ENCODE measurements around the gene RGS2.

Gene RGS2

DNA sequence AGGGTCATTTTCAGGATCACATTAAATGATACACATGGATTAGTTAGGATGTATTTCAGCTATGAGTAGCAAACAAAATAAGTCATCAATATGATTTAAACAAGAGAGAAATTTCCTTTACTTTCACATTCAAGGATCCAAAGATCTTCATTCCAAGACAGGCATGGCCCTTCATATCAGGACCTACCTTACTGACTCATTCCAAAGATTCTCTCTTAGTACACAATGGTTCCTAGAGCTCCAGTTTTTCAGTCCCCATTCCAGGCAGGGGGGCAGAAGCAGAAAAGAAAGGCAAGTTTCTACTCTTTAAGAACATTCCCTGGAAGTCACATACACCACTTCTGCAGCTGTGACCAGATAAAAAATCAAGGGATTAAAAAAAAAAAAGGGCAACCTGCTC lies 23.7 kb downstream of the RGS2 start:
- DNase-seq, result no peak

DNA sequence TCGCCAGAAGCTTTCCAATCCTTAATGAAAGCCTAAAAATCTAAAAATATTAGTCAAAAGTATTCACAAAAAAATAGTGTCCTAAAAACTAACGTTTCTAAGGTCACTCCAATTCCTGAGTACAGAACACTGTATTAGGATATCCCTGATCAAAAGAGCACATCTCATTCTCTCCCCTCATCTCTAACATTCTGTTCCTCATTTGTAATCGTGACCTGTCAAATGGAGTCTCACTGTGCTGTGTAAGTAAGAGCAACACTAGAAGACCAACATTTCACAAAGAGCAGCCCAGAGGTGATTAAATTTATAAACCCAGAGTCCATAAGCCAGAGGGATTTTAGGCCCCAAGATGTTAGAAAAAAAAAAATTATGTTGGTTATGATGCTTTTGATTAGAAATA lies 26.3 kb downstream of the RGS2 start:
- DNase-seq, result no peak

DNA sequence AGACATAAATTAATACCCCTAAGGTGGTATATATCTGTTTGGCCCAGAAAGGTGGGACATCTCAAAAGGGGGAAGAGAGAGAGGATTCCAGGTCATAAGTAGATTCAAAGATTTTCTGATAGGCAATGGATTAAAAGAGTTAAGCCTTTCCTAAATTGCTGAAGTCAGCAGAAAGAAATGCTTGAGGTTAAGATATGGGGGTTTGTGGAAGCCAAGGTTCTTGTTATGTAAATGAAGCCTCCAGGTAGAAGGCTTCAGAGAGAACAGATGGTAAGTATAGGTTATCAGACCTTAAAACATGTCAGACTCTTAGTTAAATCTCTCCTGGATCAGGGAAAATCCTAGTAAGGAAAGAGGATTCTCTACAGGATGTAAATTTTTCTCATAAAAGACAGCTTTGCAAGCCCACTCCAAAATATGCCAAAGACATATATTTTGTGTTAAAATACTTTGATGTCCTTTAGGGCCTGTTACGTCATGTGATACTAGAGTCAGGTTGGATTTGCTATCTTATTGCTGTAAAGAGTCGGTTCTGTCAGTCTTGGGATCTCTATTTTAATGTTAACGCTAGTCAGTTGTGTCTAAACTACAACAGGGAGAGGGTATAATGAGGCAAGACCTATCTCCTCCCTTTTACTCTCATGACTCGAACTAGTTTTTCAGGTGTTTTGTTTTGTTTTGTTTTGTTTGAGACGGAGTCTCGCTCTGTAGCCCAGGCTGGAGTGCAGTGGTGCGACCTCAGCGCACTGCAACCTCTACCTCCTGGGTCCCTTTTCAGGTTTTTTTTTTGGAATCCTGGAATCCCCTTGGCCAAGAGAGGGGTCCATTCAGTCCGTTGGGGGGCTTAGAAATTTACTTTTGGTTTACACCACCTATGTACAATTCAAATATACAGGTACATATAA lies 30.6 kb downstream of the RGS2 start:
- no peak for DNase-seq

DNA sequence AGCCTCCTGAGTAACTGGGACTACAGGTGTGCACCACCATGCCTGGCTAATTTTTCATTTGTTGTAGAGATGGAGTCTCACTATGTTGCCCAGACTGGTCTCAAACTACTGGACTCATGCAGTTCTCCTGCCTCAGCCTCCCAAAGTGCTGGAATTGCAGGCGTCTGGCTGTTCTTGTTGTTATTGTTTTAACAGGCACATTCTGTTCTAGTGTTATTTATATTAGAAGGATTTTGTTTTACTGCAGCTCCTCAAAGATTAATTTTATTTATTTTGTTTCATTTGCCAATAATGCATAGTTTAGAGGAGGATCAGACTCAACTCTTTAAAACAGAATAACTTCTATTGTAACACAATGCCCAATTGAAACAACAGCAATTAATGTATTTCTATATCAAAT lies 35.5 kb downstream of the RGS2 start:
- no peak for DNase-seq

GRCh38 chr1:192846950-192847349 lies 38.1 kb downstream of the RGS2 start:
- DNase-seq, result no peak

GRCh38 chr1:192849011-192849410 lies 40.2 kb downstream of the RGS2 start:
- DNase-seq, result no peak

- DNase-seq, result no peak
These were observed 40.6 kb downstream of the RGS2 start for GRCh38 chr1:192849442-192849841.

GRCh38 chr1:192852001-192852947 lies 43.4 kb downstream of the RGS2 start:
- no peak for DNase-seq

- DNase-seq, result no peak
These were observed 49.6 kb downstream of the RGS2 start for GRCh38 chr1:192858456-192858855.

DNA sequence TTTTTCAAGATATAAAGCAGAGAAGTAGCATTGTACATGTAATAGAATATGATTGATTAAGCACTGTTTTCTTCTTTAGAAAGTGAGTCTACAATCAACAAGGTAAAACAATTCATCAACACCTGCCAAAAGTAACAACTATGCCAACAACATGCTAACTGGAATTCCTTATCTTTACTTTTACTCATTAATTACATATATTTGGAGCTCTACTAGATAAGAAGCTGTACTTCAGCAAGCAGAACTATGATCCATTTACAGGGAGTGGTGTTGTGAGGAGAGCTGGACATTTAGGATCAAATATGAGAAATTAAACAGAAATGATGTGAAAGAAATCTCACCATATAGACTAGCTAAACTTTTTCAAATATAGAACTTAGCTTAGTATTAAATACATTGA lies 51.0 kb downstream of the RGS2 start:
- no peak for DNase-seq

GRCh38 chr1:192860478-192861185 lies 51.8 kb downstream of the RGS2 start:
- no peak for DNase-seq

DNA sequence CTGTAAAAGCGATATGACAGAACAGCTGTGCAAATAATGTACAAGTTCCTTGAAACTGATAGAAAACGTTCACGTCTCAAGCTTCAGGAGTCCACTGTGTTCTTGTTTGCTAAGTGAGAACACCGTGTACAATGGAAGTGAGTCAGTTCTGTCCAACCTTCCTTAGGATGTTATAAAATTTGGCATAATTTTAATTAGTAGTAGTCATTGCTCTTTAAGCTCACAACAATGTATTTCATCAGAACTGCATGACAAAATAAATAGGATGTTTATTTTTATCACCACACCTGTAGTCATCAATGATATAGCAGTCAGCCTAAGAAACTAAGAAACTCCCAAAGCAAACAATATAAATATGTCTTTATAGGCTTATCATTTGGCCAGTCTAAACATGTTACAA lies 53.0 kb downstream of the RGS2 start:
- DNase-seq, result no peak
